RCC 7860 (cell line): Measurements from ENCODE around the gene FYN.
"Not testable (repeated sequence)": the region's sequence is repeated elsewhere in the genome, so short reads cannot be mapped to it uniquely, and the experiment has no call there.

Experiments
- DNase-seq: peaks from one replicate; pipeline ENCODE4 v3.0.0-alpha.2; 2015; ENCODE audit warnings: low spot score
- FAIRE-seq: peaks from 2 replicates; lab custom pipeline; 2012; peaks lifted over from hg19 to GRCh38; lab: Jason Lieb, UNC

The FYN gene

DNA sequence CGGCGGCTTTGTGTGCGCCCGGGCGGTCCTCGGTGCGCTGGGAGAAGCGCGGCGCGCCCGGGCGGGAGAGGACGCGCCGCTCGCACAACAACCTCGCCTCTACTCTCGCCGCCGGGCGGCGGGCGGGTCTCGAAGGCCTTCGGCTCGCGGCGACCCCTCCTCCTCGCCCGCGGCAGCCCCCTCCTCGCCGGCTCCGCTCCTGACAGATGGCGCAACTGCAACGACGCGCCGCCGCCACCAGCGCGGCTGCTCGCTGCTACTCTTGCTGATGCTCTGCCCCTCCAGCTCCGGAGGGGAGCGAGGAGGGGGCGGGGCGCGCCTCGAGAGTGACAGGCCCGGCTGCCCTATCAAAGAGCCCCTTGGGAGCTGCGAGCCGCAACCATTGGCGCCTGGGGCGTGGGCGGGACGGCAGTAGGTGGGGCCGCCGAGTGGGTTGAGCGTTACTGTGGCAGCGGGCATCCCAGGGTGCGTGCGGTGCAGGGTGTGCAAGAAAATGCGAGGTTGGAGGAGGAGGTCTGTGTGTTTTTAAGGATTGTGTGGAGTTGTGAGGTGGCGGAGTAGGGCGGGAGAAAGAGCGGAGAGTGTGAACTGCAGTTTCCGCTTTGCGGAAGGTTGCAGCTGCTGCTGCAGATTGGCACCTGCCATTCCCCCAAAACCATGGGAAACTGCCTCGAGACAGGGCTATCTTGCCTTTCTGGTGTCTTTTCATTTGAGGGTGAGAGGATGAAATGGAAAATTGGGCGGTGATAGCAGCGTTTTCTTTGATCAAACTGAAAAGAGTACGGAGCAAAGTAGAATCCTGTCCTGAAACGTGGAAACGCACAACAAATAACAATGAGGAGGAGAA, at the start of gene FYN:
FYN (minus strand) TSS at position 275 of the 847 bp plus-strand sequence. CDS start 153,401 bp downstream, outside the sequence.
- FAIRE-seq: no peak

DNA sequence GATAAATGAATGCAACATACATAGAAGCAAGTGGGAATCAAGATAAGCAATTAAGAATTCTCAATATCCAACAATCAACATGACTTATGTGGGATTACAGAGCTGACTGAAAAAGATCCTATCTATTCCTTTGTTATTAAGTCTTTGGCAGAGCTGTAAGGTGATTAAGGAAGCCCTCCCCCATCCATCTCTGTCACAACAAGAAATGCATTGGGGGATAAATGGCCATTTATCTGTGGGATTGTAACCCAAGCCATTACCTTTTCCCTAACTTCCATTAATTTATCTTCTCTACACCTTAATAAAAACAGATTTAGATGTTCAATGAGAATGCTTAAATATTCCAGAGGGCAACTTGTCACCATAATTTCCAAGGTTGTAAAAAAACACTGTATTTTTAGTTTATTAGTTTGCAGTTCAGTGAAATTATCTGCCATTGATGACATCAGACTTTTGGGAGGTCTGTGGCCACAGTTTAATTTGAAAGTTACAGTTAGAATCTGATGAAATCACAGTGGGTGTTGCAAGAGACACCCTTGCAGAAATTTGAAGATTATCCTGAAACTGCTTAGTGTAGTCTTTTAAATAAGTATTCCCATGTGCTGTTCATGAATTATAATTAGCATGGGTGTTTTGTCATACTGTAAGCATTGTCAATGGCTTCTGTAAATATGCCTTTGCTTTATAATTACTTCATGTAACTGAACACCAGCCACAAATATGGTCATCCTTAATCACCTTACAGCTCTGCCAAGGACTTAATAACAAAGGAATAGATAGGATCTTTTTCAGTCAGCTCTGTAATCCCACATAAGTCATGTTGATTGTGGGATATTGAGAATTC, 49.4 kb upstream of the FYN start:
- DNase-seq (no peak), FAIRE-seq (no peak)

More for the DNA sequence above, at the start of gene FYN:
- peak; percentile 71 for DNase-seq

GRCh38 chr6:111921103-111921502, 47.9 kb upstream of the FYN start:
- no peak for DNase-seq
- FAIRE-seq: no peak

GRCh38 chr6:111920578-111920977, 47.3 kb upstream of the FYN start:
- FAIRE-seq (no peak), DNase-seq (no peak)

DNA sequence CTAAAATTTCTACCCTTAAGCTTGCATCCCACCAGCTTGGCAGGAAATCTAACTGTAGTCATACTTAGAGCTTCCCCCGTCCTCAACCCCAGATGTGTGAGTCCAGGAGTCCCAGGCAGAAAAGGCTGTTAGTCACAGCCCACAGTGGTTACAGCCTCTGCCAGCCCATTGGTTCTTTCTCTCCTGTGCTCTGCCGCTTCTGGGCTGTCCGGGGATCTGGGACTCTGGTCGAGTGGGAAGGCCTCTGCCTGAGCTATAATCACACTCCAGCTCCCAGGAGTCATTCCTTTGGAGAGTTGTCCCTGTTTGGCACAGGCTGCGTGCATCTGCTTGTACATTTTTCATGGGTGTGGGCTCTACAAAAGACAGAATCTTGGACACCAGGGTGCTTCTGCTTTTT, 45.6 kb upstream of the FYN start:
- DNase-seq: peak; percentile 57
- FAIRE-seq: no peak

DNA sequence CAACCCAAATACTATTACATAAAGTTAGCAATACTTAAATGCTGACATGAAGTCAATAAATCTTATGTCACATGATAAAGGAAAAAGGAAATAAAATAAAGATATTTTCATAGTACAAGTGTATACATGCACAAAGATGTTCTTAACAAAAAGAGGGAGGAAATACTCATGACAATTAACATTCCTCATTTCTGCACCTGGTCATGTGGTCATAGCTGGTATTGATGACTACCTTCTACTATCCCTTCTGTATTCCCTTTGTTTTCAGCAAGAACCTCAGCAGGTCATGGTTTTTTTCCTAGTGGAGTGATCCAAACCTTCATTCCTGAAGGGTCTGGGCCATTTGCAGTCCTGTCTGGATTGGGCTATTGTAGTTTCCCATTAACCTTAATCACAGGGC, 43.5 kb upstream of the FYN start:
- no peak for FAIRE-seq
- DNase-seq: no peak

DNA sequence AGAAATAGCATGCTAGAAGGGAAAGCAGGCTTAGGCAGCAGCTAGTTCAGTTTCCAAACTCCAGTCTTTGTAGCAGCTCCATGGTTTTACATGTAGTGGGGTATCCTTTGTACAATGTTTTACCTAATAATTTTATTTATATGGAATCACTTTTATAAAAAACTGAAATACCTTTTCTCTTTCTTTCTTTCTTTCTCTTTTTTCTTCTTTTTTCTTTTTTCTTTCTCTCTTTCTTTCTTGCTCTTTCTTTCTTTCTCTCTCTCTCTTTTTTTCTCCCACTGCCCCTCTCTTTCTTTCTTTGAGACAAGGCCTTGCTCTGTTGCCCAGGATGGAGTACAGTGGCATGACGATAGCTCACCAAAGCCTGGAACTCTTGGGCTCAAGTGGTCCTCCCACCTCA, 41.4 kb upstream of the FYN start:
- FAIRE-seq (no peak), DNase-seq (no peak)

DNA sequence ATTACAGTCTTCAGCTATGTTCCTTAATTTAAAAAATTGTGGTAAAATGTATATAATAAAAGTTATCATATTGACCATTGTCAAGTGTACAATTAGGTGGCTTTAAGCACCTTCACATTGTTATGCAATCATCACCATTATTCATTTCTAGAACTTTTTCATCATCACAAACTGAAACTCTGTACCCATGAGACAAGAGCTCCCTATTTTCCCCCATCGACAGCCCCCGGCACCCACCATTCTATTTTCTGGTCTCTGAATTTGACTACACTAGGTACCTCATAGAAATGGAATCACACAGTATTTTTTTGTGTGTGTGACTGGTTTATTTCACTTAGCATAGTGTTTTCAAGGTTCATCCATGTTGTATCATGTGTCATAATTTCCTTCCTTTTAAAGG, 39.7 kb upstream of the FYN start:
- DNase-seq (no peak), FAIRE-seq (no peak)

GRCh38 chr6:111911428-111911827, 38.2 kb upstream of the FYN start:
- DNase-seq (no peak), FAIRE-seq (no peak)

DNA sequence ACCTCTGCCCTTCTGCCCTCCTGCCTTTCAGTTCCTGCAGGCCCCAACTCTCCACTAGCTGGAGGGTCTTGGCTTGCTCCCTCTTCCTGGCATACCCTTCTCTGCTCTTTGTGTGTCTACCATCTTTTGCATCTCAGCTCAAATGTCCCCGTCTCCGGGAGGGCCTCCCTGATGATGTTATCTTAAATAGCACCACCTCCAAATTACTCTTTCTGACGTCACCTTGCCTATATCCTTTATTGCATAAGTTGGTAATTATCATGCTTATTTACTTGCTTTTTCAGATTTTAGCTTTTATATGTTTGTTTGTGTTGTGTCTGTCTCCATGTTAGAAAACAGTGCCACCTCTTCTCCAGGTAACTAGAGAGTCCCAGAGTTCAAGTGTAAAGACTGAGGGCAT, 36.0 kb upstream of the FYN start:
- FAIRE-seq: no peak
- DNase-seq: no peak

DNA sequence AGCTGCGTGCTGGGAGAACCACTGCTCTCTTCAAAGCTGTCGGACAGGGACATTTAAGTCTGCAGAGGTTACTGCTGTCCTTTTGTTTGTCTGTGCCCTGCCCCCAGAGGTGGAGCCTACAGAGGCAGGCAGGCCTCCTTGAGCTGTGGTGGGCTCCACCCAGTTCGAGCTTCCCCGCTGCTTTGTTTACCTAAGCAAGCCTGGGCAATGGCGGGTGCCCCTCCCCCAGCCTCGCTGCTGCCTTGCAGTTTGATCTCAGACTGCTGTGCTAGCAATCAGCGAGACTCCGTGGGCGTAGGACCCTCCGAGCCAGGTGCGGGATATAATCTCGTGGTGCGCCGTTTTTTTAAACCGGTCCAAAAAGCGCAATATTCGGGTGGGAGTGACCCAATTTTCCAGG, 35.1 kb upstream of the FYN start:
- FAIRE-seq, DNase-seq: not testable (repeated sequence)

- FAIRE-seq: no peak
These were observed 27.5 kb upstream of the FYN start for GRCh38 chr6:111900735-111901134.

DNA sequence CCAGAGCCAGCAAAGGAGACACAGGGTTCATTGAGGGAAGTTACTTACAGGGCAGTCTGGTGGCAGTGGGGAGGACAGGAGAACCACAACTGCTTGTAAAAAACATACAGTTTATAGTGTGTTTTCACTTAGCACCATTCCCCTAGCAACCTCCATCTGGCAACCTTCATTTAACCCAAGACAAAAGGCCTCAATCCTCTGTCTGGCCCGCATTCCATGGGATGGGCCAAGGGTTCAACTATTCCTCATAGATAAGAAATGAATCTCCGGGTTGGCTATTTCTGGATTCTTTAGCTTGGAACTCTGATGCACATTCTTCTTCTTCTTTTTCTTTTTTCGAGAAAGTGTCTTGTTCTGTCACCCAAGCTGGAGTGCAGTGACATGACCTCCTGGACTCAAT, 26.3 kb upstream of the FYN start:
- no peak for DNase-seq
- FAIRE-seq: no peak

More at GRCh38 chr6:111900735-111901134, 27.5 kb upstream of the FYN start:
- no peak for DNase-seq

DNA sequence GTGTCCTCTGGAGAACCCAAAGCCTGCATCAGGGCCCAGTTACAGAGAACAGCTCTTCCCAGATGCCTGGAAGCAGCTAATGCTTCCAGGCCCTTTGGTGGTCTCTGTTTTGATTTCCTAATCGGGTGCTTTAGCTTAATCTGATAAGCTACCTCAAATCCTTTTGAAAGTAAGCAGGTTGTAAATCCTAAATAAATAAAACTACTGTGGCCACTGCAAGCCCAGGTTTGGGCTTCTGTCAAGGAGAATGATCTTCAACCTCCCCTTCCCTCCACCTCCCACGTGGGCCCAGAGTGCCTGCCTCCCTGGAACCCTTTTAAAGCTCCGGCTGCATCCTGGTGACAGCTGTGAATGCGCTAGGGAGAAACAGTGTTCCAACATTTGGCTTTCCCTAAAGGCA, 25.2 kb upstream of the FYN start:
- DNase-seq: no peak

GRCh38 chr6:111894951-111895350, 21.7 kb upstream of the FYN start:
- DNase-seq (no peak), FAIRE-seq (no peak)

More for the DNA sequence above, 25.2 kb upstream of the FYN start:
- no peak for FAIRE-seq

DNA sequence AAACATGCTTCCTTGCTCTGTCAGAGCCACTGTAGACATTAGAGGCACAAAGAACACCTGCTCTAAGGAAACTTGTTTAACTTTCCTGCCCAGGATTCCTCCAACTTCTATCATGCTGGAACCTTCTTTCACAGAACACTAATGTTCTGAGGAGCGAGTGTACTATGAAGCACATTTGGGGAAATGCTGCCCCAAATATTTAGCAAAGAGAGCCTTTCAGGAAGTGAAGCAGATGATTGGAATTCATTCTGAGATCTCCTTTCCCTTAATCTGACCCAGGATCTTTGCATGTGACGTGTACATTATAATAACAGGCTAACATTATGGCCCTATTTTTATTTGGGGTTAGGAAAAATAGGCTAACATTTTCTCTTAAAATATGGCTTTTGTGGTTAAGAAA, 21.0 kb upstream of the FYN start:
- FAIRE-seq (no peak), DNase-seq (no peak)

- DNase-seq (no peak), FAIRE-seq (no peak)
These were observed 19.2 kb upstream of the FYN start for GRCh38 chr6:111892431-111892830.

DNA sequence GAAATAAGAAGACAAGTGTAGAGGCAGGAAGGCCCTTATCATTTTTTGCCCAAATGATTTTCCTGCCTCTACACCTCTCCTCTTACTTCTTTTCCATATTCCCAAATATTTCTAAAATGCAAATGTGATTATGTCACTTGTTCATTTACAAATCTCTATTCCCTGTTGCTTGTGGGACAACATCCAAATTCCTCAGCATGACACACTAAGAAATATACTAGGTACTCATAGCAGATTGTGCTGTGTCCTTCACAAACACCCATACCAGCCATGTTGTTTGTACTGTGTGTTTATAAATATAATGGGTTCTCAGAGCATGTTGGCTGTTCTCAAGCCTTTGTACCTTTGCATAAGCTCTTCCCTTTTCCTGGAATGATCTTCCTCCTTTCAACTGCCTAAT, 17.7 kb upstream of the FYN start:
- no peak for DNase-seq
- no peak for FAIRE-seq

GRCh38 chr6:111888928-111889695, 15.9 kb upstream of the FYN start:
- DNase-seq: no peak
- FAIRE-seq: no peak

DNA sequence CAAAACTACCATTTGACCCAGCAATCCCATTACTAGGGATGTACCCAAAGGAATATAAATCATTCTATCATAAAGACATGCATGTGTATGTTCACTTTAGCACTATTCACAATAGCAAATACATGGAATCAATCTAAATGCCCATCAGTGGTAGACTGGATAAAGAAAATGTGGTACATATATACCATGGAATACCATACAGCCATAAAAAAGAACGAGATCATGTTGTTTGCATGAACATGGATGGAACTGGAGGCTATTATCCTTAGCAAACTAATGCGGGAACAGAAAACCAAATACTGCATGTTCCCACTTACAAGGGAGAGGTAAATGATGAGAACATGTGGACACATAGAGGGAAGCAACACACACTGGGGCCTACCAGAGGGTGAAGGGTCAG, 13.5 kb upstream of the FYN start:
- FAIRE-seq, DNase-seq: not testable (repeated sequence)

DNA sequence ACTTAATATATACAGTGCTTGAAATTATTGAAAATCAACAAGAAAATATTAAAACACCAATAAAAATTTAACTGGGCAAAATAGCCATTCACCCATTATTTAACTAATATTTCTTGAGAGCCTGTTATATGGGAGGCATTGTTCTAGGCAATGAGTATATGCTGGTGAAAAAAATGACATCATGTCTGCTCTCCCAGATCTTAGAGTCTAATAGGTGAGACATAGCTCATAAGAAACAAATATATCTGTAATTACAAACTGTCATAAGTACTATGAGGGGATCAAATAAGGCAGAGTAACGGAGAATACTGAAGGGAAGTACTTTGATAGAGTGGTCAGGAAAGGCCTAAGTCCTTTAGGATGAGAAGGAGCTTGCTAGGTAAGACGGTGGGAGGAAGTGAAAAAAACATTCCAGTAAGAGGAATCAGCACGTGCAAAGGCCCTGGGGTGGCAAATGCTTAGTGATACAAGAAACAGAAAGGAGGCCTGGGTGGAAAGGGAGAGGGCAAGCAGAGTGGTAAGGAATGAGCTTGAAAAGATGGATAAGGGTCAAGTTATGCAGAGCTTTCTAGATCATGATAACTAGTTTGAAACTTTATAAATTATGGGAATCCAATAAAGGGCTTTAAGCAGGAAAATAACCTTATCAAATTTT, 12.2 kb upstream of the FYN start:
- DNase-seq (no peak), FAIRE-seq (no peak)
